SU-DHL-6 (cell line): ENCODE data around the gene PRR35.

ENCODE experiments used
- EZH2phosphoT487 ChIP-seq: fragments of 200-600 bp; sonication (generic), shearing (Covaris generic); conservative IDR thresholded peaks from 2 replicates; pipeline ENCODE4 v1.6.1; 2018; ENCODE audit warnings: mild to moderate bottlenecking, antibody characterized with exemption, low read length, moderate library complexity, mixed read lengths
- TF ChIP-seq, protein P1 (sequence below): fragments of 200-600 bp; sonication (generic); IDR thresholded peaks from one replicate; pipeline ENCODE4 v1.5.1; 2017; ENCODE audit warnings: antibody characterized with exemption, mild to moderate bottlenecking, low read length, moderate library complexity; ENCODE audit not compliant: insufficient read depth, poor library complexity, severe bottlenecking

DNA sequence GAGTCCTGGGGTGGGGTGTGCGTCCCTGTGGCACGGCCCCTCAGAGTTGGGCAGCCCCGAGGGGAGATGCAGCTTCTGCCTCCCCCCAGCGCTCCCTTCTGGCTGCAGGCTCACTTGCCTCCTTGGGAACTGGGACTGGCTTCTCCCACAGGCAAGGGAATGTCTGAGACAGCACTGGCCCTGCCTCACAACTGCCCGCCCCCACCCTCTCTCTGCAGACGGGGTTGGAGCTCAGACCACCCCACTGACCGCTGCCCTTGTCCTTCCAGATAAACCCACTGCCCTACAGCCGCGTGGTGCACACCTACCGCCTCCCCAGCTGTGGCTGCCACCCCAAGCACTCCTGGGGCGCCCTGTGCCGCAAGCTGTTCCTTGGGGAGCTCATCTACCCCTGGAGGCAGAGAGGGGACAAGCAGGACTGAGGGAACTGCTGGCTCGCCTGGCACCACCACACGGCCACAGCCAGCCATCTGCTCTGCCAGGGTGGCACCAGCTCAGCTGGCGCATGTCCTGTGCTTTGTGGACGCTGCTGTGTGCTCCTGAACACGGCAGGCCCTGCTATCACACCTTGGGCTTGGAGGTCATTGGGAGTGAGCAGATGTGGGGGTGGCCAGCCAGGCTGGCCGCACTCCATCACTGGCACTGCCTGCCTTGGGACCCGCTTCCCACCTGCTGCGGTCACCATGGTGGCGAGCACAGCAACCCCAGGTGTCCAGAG lies 22.6 kb downstream of the PRR35 start:
- TF ChIP-seq, protein P1, sequence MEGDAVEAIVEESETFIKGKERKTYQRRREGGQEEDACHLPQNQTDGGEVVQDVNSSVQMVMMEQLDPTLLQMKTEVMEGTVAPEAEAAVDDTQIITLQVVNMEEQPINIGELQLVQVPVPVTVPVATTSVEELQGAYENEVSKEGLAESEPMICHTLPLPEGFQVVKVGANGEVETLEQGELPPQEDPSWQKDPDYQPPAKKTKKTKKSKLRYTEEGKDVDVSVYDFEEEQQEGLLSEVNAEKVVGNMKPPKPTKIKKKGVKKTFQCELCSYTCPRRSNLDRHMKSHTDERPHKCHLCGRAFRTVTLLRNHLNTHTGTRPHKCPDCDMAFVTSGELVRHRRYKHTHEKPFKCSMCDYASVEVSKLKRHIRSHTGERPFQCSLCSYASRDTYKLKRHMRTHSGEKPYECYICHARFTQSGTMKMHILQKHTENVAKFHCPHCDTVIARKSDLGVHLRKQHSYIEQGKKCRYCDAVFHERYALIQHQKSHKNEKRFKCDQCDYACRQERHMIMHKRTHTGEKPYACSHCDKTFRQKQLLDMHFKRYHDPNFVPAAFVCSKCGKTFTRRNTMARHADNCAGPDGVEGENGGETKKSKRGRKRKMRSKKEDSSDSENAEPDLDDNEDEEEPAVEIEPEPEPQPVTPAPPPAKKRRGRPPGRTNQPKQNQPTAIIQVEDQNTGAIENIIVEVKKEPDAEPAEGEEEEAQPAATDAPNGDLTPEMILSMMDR: no peak
- TF ChIP-seq EZH2phosphoT487: no peak
